SK-N-SH treated with all-trans-retinoic acid at 6 μM for 48 hours (cell line): Measurements from ENCODE around the gene SEMA5A.

Source experiments
- ARNTL ChIP-seq: fragments of 450-650 bp; formaldehyde crosslinking; IDR thresholded peaks from 2 replicates; pipeline ENCODE4 v1.5.0; 2020; ENCODE audit warnings: low read depth, mild to moderate bottlenecking, moderate library complexity, borderline replicate concordance
- CREB5 ChIP-seq: fragments of 250-450 bp; sonication (Bioruptor Pico); IDR thresholded peaks from 2 replicates; pipeline ENCODE4 v1.5.1; 2020; ENCODE audit warnings: low read depth, mild to moderate bottlenecking, moderate library complexity
- CSDC2 ChIP-seq: fragments of 250-450 bp; sonication (Bioruptor Pico); IDR thresholded peaks from 2 replicates; pipeline ENCODE4 v1.5.0; 2020; ENCODE audit warnings: mild to moderate bottlenecking, moderate library complexity
- POU6F1 ChIP-seq: fragments of 250-450 bp; sonication (Bioruptor Pico); IDR thresholded peaks from 2 replicates; pipeline ENCODE4 v1.8.0; 2021; ENCODE audit warnings: low read depth, mild to moderate bottlenecking, moderate library complexity, borderline replicate concordance
- RARB ChIP-seq: fragments of 250-450 bp; sonication (Bioruptor Pico); IDR thresholded peaks from 2 replicates; pipeline ENCODE4 v1.8.0; 2021; ENCODE audit warnings: mild to moderate bottlenecking, moderate library complexity
- TSHZ2 ChIP-seq: fragments of 250-450 bp; sonication (Bioruptor Pico); IDR thresholded peaks from 2 replicates; pipeline ENCODE4 v1.5.0; 2020; ENCODE audit warnings: mild to moderate bottlenecking, moderate library complexity
- ZC3H10 ChIP-seq: fragments of 250-450 bp; sonication (Bioruptor Pico); IDR thresholded peaks from 2 replicates; pipeline ENCODE4 v1.5.1; 2021; ENCODE audit warnings: mild to moderate bottlenecking, moderate library complexity
- ZFP3 ChIP-seq: fragments of 250-450 bp; sonication (Bioruptor Pico); IDR thresholded peaks from 2 replicates; pipeline ENCODE4 v1.5.0; 2020; ENCODE audit warnings: mild to moderate bottlenecking, moderate library complexity
- ZFP30 ChIP-seq: fragments of 450-650 bp; formaldehyde crosslinking; IDR thresholded peaks from 2 replicates; pipeline ENCODE4 v1.5.0; 2022; ENCODE audit warnings: mild to moderate bottlenecking, moderate library complexity
- ZNF565 ChIP-seq: fragments of 450-650 bp; formaldehyde crosslinking; conservative IDR thresholded peaks from 2 replicates; pipeline ENCODE4 v1.5.0; 2020; ENCODE audit warnings: low read depth, mild to moderate bottlenecking, moderate library complexity
- ZNF70 ChIP-seq: fragments of 450-650 bp; formaldehyde crosslinking; IDR thresholded peaks from 2 replicates; pipeline ENCODE4 v1.5.0; 2020; ENCODE audit warnings: mild to moderate bottlenecking, moderate library complexity

- TF ChIP-seq ZNF565 (CRISPR knock-in tag) = no peak
- TF ChIP-seq CREB5 (CRISPR knock-in tag) = no peak
- TF ChIP-seq ZFP3 (CRISPR knock-in tag) = no peak
- TF ChIP-seq ZNF70 (CRISPR knock-in tag) = peak; percentile 69
- TF ChIP-seq RARB (CRISPR knock-in tag) = no peak
- TF ChIP-seq POU6F1 (CRISPR knock-in tag) = no peak
- TF ChIP-seq CSDC2 (CRISPR knock-in tag) = no peak
- no peak for TF ChIP-seq ZC3H10 (CRISPR knock-in tag)
- TF ChIP-seq TSHZ2 (CRISPR knock-in tag) = no peak
- no peak for TF ChIP-seq ZFP30 (CRISPR knock-in tag)
- no peak for TF ChIP-seq ARNTL (CRISPR knock-in tag)
These were observed 1.3 kb downstream of the SEMA5A start for GRCh38 chr5:9544502-9545135.
